C4-2B (cell line): ENCODE data around the gene KBTBD8.

Source experiments
- H3K27ac ChIP-seq: fragments of 450-650 bp; 2 replicates; pipeline ENCODE4 v1.5.1; 2017
- ZFX ChIP-seq: fragments of 450-650 bp; IDR thresholded peaks from 2 replicates; pipeline ENCODE4 v1.6.1; 2017
- TF ChIP-seq, protein P1 (sequence below): fragments of 450-650 bp; conservative IDR thresholded peaks from 2 replicates; pipeline ENCODE4 v1.5.1; 2017; ENCODE audit warnings: mild to moderate bottlenecking

KBTBD8 gene

DNA sequence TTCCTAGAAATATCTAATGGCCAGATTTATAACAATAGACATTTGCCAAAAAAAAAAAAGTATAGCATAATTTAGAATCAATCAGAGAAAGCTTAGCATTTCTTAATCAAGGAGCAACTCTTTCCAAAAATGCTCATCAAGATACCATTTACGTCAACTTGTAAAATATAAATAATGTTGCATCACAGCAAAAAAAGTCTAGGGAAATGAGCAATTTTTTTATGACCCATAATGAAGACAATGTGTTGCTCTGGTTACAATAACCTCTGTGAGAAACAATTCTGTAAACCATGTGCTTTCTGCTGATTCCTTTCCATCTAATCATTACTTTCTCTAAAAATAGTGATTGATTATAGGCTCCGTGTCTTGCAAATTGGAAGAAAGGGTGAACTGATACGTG lies 36.3 kb downstream of the KBTBD8 start:
- no peak overlapping the region for H3K27ac ChIP-seq
- TF ChIP-seq, protein P1, sequence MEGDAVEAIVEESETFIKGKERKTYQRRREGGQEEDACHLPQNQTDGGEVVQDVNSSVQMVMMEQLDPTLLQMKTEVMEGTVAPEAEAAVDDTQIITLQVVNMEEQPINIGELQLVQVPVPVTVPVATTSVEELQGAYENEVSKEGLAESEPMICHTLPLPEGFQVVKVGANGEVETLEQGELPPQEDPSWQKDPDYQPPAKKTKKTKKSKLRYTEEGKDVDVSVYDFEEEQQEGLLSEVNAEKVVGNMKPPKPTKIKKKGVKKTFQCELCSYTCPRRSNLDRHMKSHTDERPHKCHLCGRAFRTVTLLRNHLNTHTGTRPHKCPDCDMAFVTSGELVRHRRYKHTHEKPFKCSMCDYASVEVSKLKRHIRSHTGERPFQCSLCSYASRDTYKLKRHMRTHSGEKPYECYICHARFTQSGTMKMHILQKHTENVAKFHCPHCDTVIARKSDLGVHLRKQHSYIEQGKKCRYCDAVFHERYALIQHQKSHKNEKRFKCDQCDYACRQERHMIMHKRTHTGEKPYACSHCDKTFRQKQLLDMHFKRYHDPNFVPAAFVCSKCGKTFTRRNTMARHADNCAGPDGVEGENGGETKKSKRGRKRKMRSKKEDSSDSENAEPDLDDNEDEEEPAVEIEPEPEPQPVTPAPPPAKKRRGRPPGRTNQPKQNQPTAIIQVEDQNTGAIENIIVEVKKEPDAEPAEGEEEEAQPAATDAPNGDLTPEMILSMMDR, result no peak
- TF ChIP-seq ZFX, result no peak

DNA sequence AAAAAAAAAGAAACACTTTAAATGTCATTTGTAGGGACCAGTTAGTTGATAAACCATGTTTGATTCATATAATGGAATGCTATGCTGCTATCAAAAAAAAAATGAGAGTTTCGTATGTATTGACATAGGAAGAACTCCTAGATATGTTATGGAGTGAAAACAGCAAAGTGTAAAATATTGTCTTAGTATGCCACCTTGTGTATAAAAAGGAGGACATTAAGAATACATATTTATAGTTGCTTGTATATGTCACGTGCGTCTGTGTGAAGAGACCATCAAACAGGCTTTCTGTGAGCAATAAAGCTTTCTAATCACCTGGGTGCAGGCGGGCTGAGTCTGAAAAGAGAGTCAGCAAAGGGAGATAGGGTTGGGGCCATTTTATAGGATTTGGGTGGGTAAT lies 39.5 kb downstream of the KBTBD8 start:
- no peak for TF ChIP-seq ZFX
- TF ChIP-seq, protein P1, result 0 out of 2 replicates have a peak, but pooled peaks have one; percentile 11
- H3K27ac ChIP-seq, result no peak overlapping the region

DNA sequence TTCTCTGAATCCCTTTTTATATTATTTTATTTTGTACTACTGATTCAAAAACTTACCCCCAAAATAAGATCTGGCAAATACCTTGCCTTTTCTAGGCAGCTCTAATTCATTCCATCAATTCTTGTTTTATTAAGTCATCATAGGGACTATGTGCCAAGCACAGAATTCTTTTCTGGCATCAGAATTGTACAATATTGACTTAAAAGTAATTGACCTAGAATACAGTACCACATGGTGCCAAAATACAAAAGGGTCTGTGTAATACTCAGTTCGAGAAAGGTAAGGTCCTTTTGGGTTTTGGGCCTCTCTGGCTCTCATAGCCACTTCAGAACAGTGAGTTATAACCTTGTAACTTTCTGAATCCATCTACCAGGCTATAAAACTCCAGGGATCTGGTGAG lies 46.2 kb downstream of the KBTBD8 start:
- TF ChIP-seq, protein P1, result no peak
- no peak for TF ChIP-seq ZFX
- no peak overlapping the region for H3K27ac ChIP-seq

DNA sequence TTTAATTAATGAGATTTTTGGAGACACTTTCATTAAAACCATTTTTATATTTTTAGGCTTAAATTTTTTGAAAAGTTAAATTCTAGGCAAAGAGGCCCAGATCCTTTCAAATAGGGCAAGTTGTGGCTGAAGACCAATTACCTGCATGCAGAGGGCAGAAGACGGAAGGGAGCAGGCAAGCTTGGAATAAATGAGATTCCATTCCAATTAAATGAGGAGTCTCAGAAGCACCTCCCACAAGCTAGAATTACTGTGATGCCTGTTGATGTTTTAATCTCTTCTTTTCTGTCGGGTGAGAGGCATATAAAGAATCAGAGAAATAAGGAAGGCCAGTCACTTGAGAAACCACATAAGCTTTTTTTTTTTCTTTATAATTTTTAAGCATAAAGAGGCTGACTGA lies 46.8 kb downstream of the KBTBD8 start:
- TF ChIP-seq, protein P1, result no peak
- TF ChIP-seq ZFX, result no peak
- no peak overlapping the region for H3K27ac ChIP-seq

DNA sequence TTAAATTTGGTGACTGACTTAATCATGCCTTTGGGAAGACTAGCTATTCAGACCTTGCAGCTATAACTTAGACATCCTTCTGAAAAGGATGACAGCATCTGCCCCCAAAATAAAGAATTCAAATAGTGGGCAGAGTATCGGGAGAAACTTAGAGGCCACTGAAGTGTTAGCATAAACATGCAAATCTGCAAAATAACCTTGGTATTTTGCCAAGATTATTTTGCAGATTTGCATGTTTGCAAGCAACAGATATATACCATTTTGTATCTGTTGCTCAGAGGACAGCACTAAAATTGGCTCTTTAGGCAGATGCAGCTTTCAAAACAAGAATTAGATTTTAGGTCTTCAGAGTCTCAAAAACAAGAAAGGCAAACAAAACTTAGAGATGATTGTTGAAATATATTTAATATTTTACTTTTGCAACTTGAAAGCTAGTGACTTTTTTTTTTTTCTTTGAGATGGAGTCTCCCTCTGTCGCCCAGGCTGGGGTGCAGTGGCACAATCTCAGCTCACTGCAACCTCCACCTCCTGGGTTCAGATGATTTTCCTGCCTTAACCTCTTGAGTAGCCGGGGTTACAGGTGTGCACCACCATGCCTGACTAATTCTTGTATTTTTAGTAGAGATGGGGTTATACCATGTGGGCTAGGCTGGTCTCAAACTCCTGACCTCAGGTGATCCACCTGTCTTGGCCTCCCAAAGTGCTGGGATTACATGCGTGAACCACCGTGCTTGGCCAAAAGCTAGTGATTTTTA lies 47.8 kb downstream of the KBTBD8 start:
- H3K27ac ChIP-seq, result no peak overlapping the region
- no peak for TF ChIP-seq ZFX
- TF ChIP-seq, protein P1, result no peak

DNA sequence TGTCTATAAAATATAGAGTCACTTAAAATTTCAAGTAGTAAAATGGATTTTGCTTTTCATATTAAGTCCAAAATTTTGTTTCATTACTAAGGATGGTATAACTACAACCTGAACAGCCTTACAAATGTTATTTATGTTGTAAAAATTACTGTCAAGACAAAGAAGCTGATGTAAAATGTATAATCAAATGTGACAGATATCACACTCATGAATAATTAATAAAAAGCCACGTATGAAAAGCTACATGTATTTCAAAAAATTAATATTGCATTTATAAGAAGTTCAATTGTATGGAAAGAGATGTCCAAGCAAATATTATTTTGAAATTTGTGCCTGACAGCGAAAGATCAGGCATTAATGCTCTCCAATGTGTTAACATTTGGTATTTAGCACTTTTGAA lies 48.9 kb downstream of the KBTBD8 start:
- no peak overlapping the region for H3K27ac ChIP-seq
- TF ChIP-seq ZFX, result no peak
- TF ChIP-seq, protein P1, result no peak

DNA sequence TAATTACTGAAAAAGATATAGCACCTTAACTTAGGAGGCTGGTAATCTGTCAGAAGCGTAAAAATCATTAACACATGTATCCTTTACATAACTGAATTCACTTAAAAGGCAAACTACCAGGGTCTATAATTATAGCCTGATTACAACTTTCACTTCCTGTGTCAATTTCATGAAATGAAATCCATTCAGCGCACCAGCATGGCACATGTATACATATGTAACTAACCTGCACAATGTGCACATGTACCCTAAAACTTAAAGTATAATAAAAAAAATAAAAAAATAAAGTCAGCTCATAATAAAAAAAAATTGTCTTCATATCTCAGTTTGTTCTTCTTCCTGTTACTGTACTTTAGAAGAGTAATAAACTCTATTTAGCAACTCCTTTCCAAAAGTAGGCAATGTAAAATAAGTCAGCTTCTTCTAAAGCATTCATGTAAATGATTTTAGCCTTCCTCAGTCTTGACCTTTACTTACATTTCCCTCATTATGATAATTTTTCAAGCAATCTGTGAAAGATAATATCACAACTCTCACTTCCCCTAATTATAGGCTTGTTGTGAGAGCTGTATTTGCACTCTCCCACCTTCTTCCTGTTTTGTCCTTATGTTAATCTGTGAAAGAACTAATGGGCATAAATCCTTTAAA lies 50.1 kb downstream of the KBTBD8 start:
- TF ChIP-seq, protein P1, result no peak
- TF ChIP-seq ZFX, result no peak
- H3K27ac ChIP-seq, result no peak overlapping the region
